Measurements from ENCODE around the gene BAHCC1.

- no peak for TF ChIP-seq CTCF (conservative IDR thresholded peaks at IDR 0.05; ENCODE audit: low read length)
- no peak for TF ChIP-seq EZH2phosphoT487 (IDR thresholded peaks at IDR 0.05; ENCODE audit: borderline replicate concordance)
Measured at GRCh38 chr17:81393684-81394376, 1.4 kb upstream of the BAHCC1 start.
